Measurements from ENCODE around the gene CDK11A. TPM values are rescaled to one million over a fixed set of nuclear protein-coding genes. Genes with fewer than 3 reads are reported as not detected.
"Not testable (repeated sequence)": the region's sequence is repeated elsewhere in the genome, so short reads cannot be mapped to it uniquely, and the experiment has no call there.

Gene CDK11A
- total and polyA plus RNA-seq, 2 experiments from 2014 or later: 5.1 to 20.0 TPM

GRCh38 chr1:1658583-1659549 lies 65.3 kb downstream of the CDK11A start, which contains the start of gene CDK11B:
Gene CDK11B, minus strand, starts transcription at chr1:1659004. Its CDS starts 1,519 bp downstream, at chr1:1657485.
- peak within 1 kb of the TSS; percentile 65 for H3K4me2 ChIP-seq (ENCODE audit: unreplicated experiment)
- H3K9ac ChIP-seq: peak within 1 kb of the TSS; percentile 94
- H3K9me2 ChIP-seq (ENCODE audit: insufficient read depth); in situ Hi-C loops (cut with MboI); H3K27me3 ChIP-seq (replicated peaks; ENCODE audit: insufficient read depth); H4K20me1 ChIP-seq (ENCODE audit: insufficient read depth); H3K9me3 ChIP-seq (ENCODE audit: low read depth): not testable (repeated sequence)
- peaks cover 11% of the 10 kb centered on the region for H3K36me3 ChIP-seq (ENCODE audit: low read depth)
- H2AFZ ChIP-seq: peak within 1 kb of the TSS; percentile 72
- WGBS, 2 experiments (ENCODE audit: low coverage in 1 of 2, low lambda C conversion rate in 2 of 2, missing lambda C conversion rate in 2 of 2): 1% methylated on average over 56 to 64 of the region's 96 CpGs
- H3K4me3 ChIP-seq: peak within 1 kb of the TSS; percentile 83
- H3K4me1 ChIP-seq (ENCODE audit: insufficient read depth): peaks cover 35% of the 10 kb centered on the region
- H3K27ac ChIP-seq: peak within 1 kb of the TSS; percentile 99
- H3F3A ChIP-seq (ENCODE audit: insufficient read depth): peaks cover 26% of the 10 kb centered on the region
- peaks cover 44% of the 10 kb centered on the region for H3K79me2 ChIP-seq (ENCODE audit: insufficient read depth)
- peak; percentile 96 for DNase-seq

Other genes with a start within 250 kb of the CDK11A start
- gene ATAD3A, start 212.2 kb downstream of the CDK11A start, total RNA-seq (2014; rRNA removed; shearing (Covaris generic)): 45.8 and 54.5 TPM in 2 replicates
- gene ATAD3A, start 212.2 kb downstream of the CDK11A start, polyA plus RNA-seq (2016; fragmentation: Nextera tagmentation; extraction: Ambion mirVana): 42.8 and 44.9 TPM in 2 replicates
- gene TMEM240, start 183.7 kb downstream of the CDK11A start, total RNA-seq (2014; rRNA removed; shearing (Covaris generic)): 1.1 and 3.3 TPM in 2 replicates
- 0.44 and 0.76 TPM in 2 replicates for gene TMEM240, start 183.7 kb downstream of the CDK11A start, polyA plus RNA-seq (2016; fragmentation: Nextera tagmentation; extraction: Ambion mirVana)
- gene SSU72, start 149.5 kb downstream of the CDK11A start, total RNA-seq (2014; rRNA removed; shearing (Covaris generic)): 60.8 and 69.2 TPM in 2 replicates
- gene SSU72, start 149.5 kb downstream of the CDK11A start, polyA plus RNA-seq (2016; fragmentation: Nextera tagmentation; extraction: Ambion mirVana): 195 and 204 TPM in 2 replicates
- gene FNDC10, start 124.2 kb downstream of the CDK11A start, total RNA-seq (2014; rRNA removed; shearing (Covaris generic)): 7.7 and 9.8 TPM in 2 replicates
- gene FNDC10, start 124.2 kb downstream of the CDK11A start, polyA plus RNA-seq (2016; fragmentation: Nextera tagmentation; extraction: Ambion mirVana): 3.1 and 3.9 TPM in 2 replicates
- gene MIB2, start 108.9 kb downstream of the CDK11A start, total RNA-seq (2014; rRNA removed; shearing (Covaris generic)): 70.5 and 100 TPM in 2 replicates
- 29.2 and 30.3 TPM in 2 replicates for gene MIB2, start 108.9 kb downstream of the CDK11A start, polyA plus RNA-seq (2016; fragmentation: Nextera tagmentation; extraction: Ambion mirVana)
- gene MMP23B, start 92.2 kb downstream of the CDK11A start, total RNA-seq (2014; rRNA removed; shearing (Covaris generic)): not detected in 2 replicates
- 1.1 TPM in 1 of 2 replicates, not detected in the other for gene MMP23B, start 92.2 kb downstream of the CDK11A start, polyA plus RNA-seq (2016; fragmentation: Nextera tagmentation; extraction: Ambion mirVana)
- gene CDK11B, start 65.4 kb downstream of the CDK11A start, total RNA-seq (2014; rRNA removed; shearing (Covaris generic)): 8.2 and 11.7 TPM in 2 replicates
- gene CDK11B, start 65.4 kb downstream of the CDK11A start, polyA plus RNA-seq (2016; fragmentation: Nextera tagmentation; extraction: Ambion mirVana): 18.2 and 19.1 TPM in 2 replicates
- gene SLC35E2B, start 31.6 kb downstream of the CDK11A start, total RNA-seq (2014; rRNA removed; shearing (Covaris generic)): 32.5 and 38.3 TPM in 2 replicates
- gene SLC35E2B, start 31.6 kb downstream of the CDK11A start, polyA plus RNA-seq (2016; fragmentation: Nextera tagmentation; extraction: Ambion mirVana): 22.2 and 23.4 TPM in 2 replicates
- gene NADK, start 54.1 kb upstream of the CDK11A start, total RNA-seq (2014; rRNA removed; shearing (Covaris generic)): 43.0 and 45.4 TPM in 2 replicates
- 43.1 and 43.9 TPM in 2 replicates for gene NADK, start 54.1 kb upstream of the CDK11A start, polyA plus RNA-seq (2016; fragmentation: Nextera tagmentation; extraction: Ambion mirVana)
- gene GNB1, start 166.7 kb upstream of the CDK11A start, total RNA-seq (2014; rRNA removed; shearing (Covaris generic)): 87.6 and 97.7 TPM in 2 replicates
- gene GNB1, start 166.7 kb upstream of the CDK11A start, polyA plus RNA-seq (2016; fragmentation: Nextera tagmentation; extraction: Ambion mirVana): 92.0 and 148 TPM in 2 replicates
- 0.11 and 0.51 TPM in 2 replicates for gene CALML6, start 190.9 kb upstream of the CDK11A start, total RNA-seq (2014; rRNA removed; shearing (Covaris generic))
- not detected in 2 replicates for gene CALML6, start 190.9 kb upstream of the CDK11A start, polyA plus RNA-seq (2016; fragmentation: Nextera tagmentation; extraction: Ambion mirVana)
- not detected in 2 replicates for gene TMEM52, start 194.9 kb upstream of the CDK11A start, total RNA-seq (2014; rRNA removed; shearing (Covaris generic))
- gene TMEM52, start 194.9 kb upstream of the CDK11A start, polyA plus RNA-seq (2016; fragmentation: Nextera tagmentation; extraction: Ambion mirVana): 0.28 and 0.40 TPM in 2 replicates